DMS79 (cell line): Measurements from ENCODE around the gene GIMD1.
"Not testable (repeated sequence)": the region's sequence is repeated elsewhere in the genome, so short reads cannot be mapped to it uniquely, and the experiment has no call there.

Experiments used
- DNase-seq: peaks from one replicate; lab custom pipeline; 2025; lab: John Stamatoyannopoulos, UW

Gene GIMD1

GRCh38 chr4:106368678-106369077, at the start of gene GIMD1:
Gene GIMD1 (minus strand): TSS chr4:106368778. CDS start chr4:106367435, 1,343 bp downstream.
- DNase-seq = no peak

GRCh38 chr4:106414366-106414765, 45.8 kb upstream of the GIMD1 start:
- no peak for DNase-seq

- DNase-seq = no peak
These were observed 41.6 kb upstream of the GIMD1 start for GRCh38 chr4:106409901-106410889.

- not testable (repeated sequence) for DNase-seq
These were observed 39.4 kb upstream of the GIMD1 start for GRCh38 chr4:106408004-106408403.

- DNase-seq = no peak
These were observed 32.6 kb upstream of the GIMD1 start for GRCh38 chr4:106401157-106401556.

- not testable (repeated sequence) for DNase-seq
These were observed 30.3 kb upstream of the GIMD1 start for GRCh38 chr4:106398898-106399297.

GRCh38 chr4:106395582-106395981, 27.0 kb upstream of the GIMD1 start:
- no peak for DNase-seq

- DNase-seq = no peak
These were observed 17.3 kb upstream of the GIMD1 start for GRCh38 chr4:106385853-106386393.

- DNase-seq = no peak
These were observed 16.3 kb upstream of the GIMD1 start for GRCh38 chr4:106384878-106385277.

- DNase-seq = no peak
These were observed 11.6 kb upstream of the GIMD1 start for GRCh38 chr4:106380179-106380578.

GRCh38 chr4:106373026-106373425, 4.4 kb upstream of the GIMD1 start:
- DNase-seq = no peak

GRCh38 chr4:106371161-106371560, 2.6 kb upstream of the GIMD1 start:
- no peak for DNase-seq

- DNase-seq = no peak
These were observed 1.6 kb upstream of the GIMD1 start for GRCh38 chr4:106370214-106370613.

GRCh38 chr4:106369456-106370060, 980 bp upstream of the GIMD1 start:
- DNase-seq = no peak

GRCh38 chr4:106367072-106367471, 1.5 kb downstream of the GIMD1 start:
- DNase-seq = no peak

- DNase-seq = no peak
These were observed 2.6 kb downstream of the GIMD1 start for GRCh38 chr4:106366026-106366425.

- DNase-seq = no peak
These were observed 3.0 kb downstream of the GIMD1 start for GRCh38 chr4:106365613-106366012.

GRCh38 chr4:106364282-106364681, 4.3 kb downstream of the GIMD1 start:
- DNase-seq = no peak

GRCh38 chr4:106362086-106362825, 6.3 kb downstream of the GIMD1 start:
- no peak for DNase-seq

- DNase-seq = no peak
These were observed 9.7 kb downstream of the GIMD1 start for GRCh38 chr4:106358899-106359298.

- DNase-seq = no peak
These were observed 13.4 kb downstream of the GIMD1 start for GRCh38 chr4:106355193-106355592.

GRCh38 chr4:106353786-106354185, 14.8 kb downstream of the GIMD1 start:
- DNase-seq = no peak
